Cerebellar nuclear complex (tissue), 1 donor: Measurements from ENCODE around the gene SPCS2.
"Not testable (repeated sequence)": the region's sequence is repeated elsewhere in the genome, so short reads cannot be mapped to it uniquely, and the experiment has no call there.

ENCODE experiments used
- DNase-seq, 2 experiments: peaks; one replicate each; lab custom pipeline; 2025; lab: John Stamatoyannopoulos, UW

The SPCS2 gene

DNA sequence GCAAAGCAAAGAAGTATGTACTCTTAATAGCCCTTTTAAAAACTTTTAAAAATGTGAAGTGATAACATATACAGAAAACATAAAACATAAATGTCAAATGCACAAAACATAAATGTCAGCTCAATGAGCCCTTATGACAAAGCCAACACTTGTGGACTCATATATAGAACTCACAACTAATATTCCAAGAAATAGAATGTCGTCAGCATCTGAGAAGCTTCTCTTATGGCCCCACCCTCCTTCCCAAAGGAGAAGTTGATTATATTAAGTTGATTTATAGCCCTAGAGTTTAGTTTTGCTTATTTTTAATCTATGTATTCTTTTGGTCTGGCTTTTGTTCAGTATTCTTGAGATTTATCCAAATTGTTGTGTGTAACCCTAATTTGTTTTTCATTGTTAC lies 53.5 kb downstream of the SPCS2 start:
- no peak for DNase-seq

DNA sequence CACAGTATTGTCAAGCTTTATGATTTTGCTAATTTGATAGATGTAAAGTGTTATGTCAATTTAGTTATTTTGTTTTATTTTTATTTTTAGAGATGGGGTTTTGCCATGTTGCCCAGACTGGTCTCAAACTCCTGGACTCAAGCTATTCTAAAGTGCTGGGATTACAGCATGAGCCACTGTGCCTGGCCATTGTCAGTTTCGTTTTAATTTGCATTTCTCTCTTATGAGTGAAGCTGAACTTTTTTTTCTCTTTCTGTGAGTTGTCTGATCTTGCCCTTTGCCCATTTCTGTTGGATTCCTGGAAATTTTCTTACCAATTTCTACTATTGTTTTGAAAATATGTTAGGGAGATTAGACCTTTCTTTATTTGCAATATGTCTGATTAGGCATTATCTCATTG lies 55.1 kb downstream of the SPCS2 start:
- no peak for DNase-seq

DNA sequence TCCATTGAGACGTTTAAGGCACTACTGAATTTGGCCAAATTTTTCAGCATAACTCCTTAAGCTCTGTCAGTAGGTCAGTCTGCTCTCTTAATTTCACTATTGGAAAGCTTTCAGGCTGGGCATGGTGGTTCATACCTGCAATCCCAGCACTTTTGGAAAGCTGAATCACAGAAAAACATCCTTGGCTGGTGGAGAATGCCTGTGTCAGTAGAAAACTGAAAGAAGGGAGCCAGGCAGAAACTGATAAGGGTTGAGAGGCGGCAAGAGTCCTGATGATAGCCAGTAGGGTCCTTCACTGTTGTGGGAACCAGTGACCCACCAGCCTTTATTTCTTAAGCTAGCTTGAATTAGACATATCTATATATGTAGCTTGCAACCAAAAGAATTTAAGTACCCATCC lies 62.3 kb downstream of the SPCS2 start:
- DNase-seq, result no peak

DNA sequence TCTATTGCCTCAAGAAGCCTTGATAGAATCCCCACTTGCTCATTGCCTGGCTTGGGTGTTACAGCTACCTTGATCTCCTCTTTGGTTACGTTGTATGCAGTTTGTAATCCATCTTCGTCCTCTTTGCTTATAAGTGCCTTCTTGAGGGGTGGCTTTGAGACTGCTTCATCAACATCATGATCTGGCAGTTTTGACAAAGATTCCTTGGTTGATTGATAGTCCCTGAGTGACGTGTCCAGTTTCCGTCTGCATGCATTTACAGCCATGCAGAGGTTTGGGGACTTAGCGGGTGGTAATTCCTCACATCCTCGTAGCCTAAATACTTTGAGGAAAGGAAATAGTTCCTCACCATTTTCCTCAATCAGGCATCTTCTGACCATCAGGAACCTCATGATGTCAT lies 62.8 kb downstream of the SPCS2 start:
- DNase-seq, result no peak

DNA sequence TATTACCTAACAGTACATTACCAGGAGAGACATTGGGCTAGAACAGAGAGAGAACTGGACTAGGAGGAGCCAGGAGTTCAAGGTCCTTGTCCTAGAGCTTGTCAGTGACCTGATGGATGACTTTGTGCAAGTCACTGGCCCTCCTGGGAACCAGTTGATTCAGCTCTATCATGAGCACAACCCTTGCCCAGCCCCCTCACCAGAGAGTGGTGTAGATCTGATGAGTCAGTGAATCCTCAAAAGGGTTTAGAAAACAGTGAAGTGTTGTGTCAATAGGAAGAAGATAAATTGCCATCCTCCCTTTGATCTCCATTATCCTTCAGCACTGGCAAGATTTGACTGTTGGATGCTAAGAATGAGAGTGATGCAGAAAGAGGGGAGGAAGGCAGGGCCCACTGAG lies 64.0 kb downstream of the SPCS2 start:
- DNase-seq, result no peak

DNA sequence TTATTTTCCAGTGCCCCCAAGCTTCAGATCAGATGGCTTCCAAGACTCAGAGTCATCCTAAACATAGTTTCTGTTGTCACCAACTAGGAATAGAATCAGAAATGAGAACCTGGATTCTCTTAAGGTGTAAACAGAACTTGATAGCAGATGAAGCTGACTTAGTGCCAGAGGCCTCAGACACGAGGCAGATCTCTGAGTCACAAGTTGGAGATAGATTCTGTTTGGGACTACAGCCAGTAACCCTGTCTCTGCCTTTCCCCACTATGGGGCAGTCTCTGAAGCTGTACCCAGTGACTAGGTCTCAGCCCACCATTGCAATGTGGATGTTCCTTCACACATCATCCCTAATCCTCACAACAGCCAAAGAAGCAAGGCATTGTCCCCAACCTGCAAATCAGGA lies 65.1 kb downstream of the SPCS2 start:
- no peak for DNase-seq

DNA sequence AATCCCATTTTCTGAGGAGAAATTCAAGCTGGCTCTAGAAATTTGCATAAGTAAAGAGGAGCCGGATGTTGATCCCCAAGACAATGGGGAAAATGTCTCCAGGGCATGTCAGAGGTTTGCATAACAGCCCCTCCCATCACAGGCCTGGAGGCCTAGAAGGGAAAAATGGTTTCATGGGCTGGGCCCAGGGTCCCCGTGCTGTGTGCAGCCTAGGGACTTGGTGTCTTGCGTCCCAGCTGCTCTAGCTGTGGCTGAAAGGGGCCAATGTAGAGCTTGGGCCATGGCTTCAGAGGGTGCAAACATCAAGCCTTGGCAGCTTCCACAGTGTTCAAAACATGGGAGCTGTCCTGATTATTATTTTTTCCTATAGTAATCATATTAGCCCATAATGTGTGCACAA lies 70.1 kb downstream of the SPCS2 start:
- not testable (repeated sequence) for DNase-seq

DNA sequence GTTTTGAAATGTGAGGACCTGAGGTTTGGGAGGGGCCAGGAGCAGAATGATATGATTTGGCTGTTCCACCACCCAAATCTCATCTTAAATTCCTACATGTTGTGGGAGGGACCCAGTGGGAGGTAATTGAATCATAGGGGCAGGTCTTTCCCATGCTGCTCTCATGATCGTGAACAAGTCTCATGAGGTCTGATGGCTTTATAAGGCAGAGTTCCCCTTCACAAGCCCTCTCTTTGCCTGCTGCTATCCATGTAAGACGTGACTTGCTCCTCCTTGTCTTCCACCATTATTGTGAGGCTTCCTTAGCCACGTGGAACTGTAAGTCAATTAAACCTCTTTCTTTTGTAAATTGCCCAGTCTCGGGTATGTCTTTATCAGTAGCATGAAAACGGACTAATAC lies 71.3 kb downstream of the SPCS2 start:
- DNase-seq, result not testable (repeated sequence)

DNA sequence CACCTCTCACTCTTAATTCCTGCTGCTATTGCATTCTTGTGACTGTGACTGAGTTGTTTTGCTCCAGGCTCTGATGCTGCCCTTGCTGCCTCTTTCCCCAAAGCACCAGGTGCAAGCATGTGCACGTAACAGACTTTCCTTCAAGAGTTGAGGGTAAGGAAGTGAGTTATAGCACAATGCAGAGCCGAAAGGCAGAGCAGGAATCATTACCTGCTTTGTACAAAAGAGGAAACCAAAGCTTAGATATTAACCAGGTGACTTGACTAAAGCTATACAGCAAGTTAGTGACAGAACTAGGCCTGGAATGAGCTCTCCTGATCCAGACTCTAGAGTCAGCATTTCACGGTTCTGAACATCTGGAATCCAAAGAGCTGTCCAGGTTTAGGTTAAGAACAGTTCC lies 73.2 kb downstream of the SPCS2 start:
- DNase-seq, result no peak

DNA sequence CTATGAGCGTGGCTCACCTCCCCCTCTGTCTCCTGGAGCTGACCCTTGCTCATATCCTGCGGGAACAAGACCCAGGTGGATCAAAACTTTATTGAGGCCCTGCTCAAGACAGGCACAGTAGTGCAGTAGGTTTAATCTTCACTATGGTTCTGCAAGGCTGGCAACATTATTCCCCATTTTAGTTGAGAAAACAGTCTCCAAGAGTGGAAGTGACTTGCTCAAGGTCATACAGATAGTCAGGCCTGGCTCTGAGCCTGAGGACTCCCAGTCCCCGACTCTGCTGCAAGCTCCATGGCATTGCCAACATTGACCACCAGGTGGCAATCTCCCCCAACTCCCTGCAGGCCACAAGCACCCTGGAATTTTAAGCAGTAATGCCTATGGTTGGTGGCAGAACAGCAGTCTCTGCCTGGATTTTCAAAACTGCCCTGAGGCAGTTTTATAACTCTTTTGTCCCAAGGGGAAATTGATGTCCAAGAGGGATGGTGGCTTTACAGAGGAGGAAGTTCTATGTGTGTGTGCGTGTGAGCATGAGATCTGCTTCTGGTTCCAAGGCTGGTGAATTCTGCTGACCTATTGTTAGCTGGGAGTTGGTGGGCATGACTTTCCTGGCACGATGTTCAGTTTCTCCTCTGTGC lies 73.8 kb downstream of the SPCS2 start:
- peak in 1 of 2 experiments; percentile 22 for DNase-seq

DNA sequence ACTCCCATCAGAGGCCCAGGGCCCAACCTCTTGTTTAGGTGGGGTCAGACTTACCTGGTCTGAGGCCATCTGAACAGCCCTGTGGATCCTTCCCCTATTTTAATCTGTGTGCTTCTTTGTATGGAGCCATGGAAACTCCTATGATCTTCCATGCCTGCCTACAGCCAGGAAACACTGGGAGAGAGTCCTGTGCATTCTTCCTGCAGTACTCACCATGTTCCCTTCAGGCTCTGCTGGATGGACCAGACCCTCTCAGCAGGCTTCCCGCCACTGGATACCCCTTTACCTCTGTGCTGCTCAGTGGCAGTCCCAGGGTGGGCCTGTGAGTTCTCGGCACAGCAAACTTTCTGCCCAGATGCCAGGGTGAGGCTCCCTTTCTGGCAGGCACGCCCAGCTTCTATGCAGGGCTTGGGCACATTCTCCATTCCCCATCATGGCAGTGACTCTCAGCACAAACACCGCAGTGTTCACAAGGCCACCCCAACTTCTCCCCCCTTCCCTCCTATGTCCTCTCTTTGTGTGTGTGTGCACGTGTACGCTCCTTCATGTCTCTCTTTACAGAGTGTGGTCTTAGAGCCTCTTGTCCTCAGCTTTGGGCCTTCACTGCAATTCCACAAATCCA lies 74.5 kb downstream of the SPCS2 start:
- DNase-seq, result no peak

DNA sequence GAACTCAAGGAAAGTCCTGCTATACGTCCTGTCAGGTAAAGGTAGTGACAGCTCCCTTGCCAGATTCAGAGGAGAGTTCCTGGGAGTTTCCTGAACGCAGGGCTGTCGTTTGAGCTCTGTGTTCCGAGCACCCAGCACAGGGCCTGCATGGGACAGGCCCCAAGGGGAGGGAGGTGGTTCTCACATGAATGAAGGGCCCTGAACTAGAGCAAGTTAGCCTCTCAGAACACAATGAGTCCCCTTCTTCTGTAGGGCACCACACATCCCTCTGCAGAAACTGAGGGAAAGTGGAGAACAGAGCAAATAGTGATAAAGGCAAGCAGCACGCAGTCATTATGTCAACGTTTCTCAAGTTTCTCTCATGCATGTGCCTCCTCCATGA lies 75.0 kb downstream of the SPCS2 start:
- no peak for DNase-seq

DNA sequence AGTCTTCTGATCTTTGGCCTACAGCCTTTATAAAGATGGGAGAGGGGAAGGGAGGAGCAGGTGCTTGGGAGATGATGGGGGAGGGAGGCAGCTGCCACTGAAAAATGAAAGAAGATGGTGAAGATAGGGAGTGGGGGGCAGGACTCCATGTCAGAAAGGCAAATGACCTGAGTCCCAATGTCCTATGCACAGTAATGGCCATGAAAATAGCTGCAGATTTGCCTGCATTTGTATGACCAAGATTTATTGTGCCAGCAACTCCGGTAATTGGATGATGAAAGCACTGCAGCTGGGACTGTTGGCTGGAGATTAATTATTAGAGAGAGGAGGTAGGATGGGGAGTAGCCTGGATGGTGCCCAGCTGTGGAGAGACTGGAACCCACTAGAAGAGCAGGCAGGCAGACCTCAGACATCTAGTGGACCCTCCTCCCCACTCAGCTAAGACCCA lies 75.7 kb downstream of the SPCS2 start:
- no peak for DNase-seq

DNA sequence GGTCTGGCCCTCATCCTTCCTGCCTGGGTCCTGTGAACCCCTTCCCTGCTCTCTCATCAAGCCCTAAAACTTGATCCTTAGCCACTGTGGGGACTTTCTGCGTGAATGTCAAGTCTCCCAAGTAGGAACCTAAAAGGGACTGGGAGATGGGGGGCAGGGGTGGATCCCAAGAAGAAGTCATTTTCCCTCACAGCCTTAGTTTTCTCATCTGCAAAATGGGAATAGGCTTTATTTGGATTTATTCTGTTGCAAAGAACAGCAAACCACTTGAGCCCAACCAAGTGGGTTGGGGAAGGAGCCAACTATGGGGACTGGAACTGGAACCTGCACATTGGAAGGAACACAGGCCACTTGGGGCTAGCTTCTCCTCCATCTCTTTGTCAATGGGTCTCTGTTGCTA lies 76.5 kb downstream of the SPCS2 start:
- DNase-seq, result no peak

DNA sequence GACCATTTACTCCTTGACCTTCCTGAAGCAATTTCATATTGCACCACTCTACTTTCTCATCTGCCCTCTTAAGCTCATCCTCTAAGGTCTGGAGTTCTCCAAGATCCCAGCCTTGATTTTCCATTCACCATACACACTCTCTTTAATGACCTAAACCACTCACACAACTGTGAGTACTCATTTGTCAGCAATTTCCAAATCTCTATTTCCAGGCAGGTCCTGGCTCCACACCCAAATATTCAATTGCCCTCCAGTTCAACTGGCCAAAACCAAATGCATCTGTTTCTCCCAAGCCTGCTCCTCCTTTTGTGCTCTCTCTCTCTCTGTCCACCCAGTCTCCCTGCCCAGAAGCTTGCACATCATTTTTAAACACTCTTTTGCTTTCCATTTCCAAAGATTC lies 79.3 kb downstream of the SPCS2 start:
- no peak for DNase-seq
